Fibroblast of pulmonary artery (primary cell): ENCODE data around the gene TMEM59L.

Experiments used
- DNase-seq: peaks from one replicate; pipeline ENCODE4 v3.0.0-alpha.2; 2010; ENCODE audit warnings: low read depth
- H3K4me3 ChIP-seq: replicated peaks from 2 replicates; pipeline ENCODE4 v1.5.1; 2011; ENCODE audit warnings: low read depth, mild to moderate bottlenecking, control low read depth, low read length, moderate library complexity
- CTCF ChIP-seq: IDR thresholded peaks from 2 replicates; pipeline ENCODE4 v1.5.1; 2011; ENCODE audit warnings: mild to moderate bottlenecking, control low read depth, low read length, inconsistent platforms; ENCODE audit errors: missing control alignments

Gene TMEM59L

GRCh38 chr19:18655173-18655844, 42.6 kb downstream of the TMEM59L start:
- DNase-seq: no peak
- H3K4me3 ChIP-seq: no peak overlapping the region
- no peak for TF ChIP-seq CTCF

DNA sequence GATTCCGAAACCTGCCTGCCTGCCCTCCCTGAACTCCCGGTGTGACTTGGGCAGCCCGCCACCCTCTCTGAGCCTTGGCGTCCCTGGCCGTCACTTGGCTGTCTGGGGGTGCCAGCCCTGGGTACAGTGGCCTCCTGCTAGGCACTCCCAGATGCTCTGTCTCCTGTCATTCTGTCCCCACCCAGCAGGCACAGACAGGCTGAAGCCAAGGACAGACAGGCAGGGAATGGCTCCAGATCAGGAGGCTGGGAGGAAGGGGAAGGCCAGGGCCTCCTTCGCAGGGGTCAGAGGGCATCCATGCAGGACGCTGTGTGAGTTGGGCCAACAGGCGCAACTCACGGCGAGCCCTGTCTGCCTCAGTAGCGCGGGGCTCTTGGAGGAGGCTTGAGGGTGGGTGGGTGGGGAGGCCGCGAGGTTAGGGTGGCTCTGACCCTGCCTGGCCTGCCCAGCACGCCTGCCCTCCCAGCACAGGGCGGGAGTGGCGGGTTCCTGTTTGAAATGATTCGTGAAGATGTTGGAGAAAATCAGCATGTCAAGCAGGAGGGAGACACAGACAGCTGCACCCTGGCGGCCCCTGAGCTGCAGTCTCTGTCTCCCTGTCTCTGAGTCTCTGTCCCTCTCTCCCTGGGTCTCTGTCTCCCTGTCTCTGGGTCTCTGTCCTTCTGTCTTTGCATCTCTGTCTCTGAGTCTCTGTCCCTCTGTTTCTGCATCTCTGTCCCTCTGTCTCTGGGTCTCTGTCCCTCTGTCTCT, 43.8 kb downstream of the TMEM59L start:
- no peak for DNase-seq
- TF ChIP-seq CTCF: no peak
- no peak overlapping the region for H3K4me3 ChIP-seq

- peak; percentile 98 for DNase-seq
- no peak for TF ChIP-seq CTCF
- no peak overlapping the region for H3K4me3 ChIP-seq
Observed at GRCh38 chr19:18657590-18658365, 45.1 kb downstream of the TMEM59L start.

- H3K4me3 ChIP-seq: no peak overlapping the region
- DNase-seq: no peak
- TF ChIP-seq CTCF: no peak
Observed at GRCh38 chr19:18658366-18658855, 45.7 kb downstream of the TMEM59L start.

GRCh38 chr19:18659281-18660050, 46.8 kb downstream of the TMEM59L start:
- no peak for TF ChIP-seq CTCF
- no peak overlapping the region for H3K4me3 ChIP-seq
- DNase-seq: peak; percentile 43

GRCh38 chr19:18660051-18660910, 47.6 kb downstream of the TMEM59L start:
- H3K4me3 ChIP-seq: no peak overlapping the region
- TF ChIP-seq CTCF: no peak
- peak; percentile 55 for DNase-seq
